Measurements from ENCODE around the gene SUCO.

GRCh38 chr1:172650474-172651193, 117.7 kb downstream of the SUCO start:
- TF ChIP-seq CTCF (IDR thresholded peaks at IDR 0.05) (no peak), USF1 (CRISPR knock-in tag; IDR thresholded peaks at IDR 0.05) (no peak), TP53 (CRISPR knock-in tag; IDR thresholded peaks at IDR 0.05) (no peak), SMAD4 (CRISPR knock-in tag; IDR thresholded peaks at IDR 0.05) (no peak), NR1H2 (CRISPR knock-in tag; IDR thresholded peaks at IDR 0.05) (no peak), ZNF219 (CRISPR knock-in tag; IDR thresholded peaks at IDR 0.05; ENCODE audit: borderline replicate concordance) (no peak), ATF6 (CRISPR knock-in tag; IDR thresholded peaks at IDR 0.05) (no peak), CDX4 (CRISPR knock-in tag; IDR thresholded peaks at IDR 0.05; ENCODE audit: borderline replicate concordance) (no peak), MLX (CRISPR knock-in tag; IDR thresholded peaks at IDR 0.05) (no peak), MAX (CRISPR knock-in tag; IDR thresholded peaks at IDR 0.05) (no peak), IRF1 (CRISPR knock-in tag; IDR thresholded peaks at IDR 0.05) (no peak), TEAD1 (CRISPR knock-in tag; IDR thresholded peaks at IDR 0.05) (no peak)

All from WTC11 (cell line).